Fibroblast of skin of right quadriceps (primary cell): ENCODE results near the gene BRD9.
"Not testable (repeated sequence)": the region's sequence is repeated elsewhere in the genome, so short reads cannot be mapped to it uniquely, and the experiment has no call there.

Experiments
- DNase-seq: peaks from one replicate; pipeline ENCODE4 v3.0.0-alpha.2; 2013

Gene BRD9

GRCh38 chr5:843926-844325 is 48.7 kb downstream of the BRD9 start:
- DNase-seq = not testable (repeated sequence)

- DNase-seq = not testable (repeated sequence)
Measured at GRCh38 chr5:843371-843770, 49.2 kb downstream of the BRD9 start.

GRCh38 chr5:842402-843221 is 50.0 kb downstream of the BRD9 start:
- DNase-seq = not testable (repeated sequence)

- not testable (repeated sequence) for DNase-seq
Measured at GRCh38 chr5:841531-842401, 50.8 kb downstream of the BRD9 start.

GRCh38 chr5:840974-841435 is 51.6 kb downstream of the BRD9 start:
- not testable (repeated sequence) for DNase-seq

GRCh38 chr5:840118-840973 is 52.3 kb downstream of the BRD9 start:
- not testable (repeated sequence) for DNase-seq

- not testable (repeated sequence) for DNase-seq
Measured at GRCh38 chr5:838431-838851, 54.2 kb downstream of the BRD9 start.

GRCh38 chr5:837621-838121 is 54.9 kb downstream of the BRD9 start:
- DNase-seq = not testable (repeated sequence)

GRCh38 chr5:835933-836612 is 56.5 kb downstream of the BRD9 start:
- DNase-seq = not testable (repeated sequence)

- not testable (repeated sequence) for DNase-seq
Measured at GRCh38 chr5:834013-834412, 58.6 kb downstream of the BRD9 start.

GRCh38 chr5:828194-828593 is 64.4 kb downstream of the BRD9 start:
- DNase-seq = not testable (repeated sequence)

GRCh38 chr5:825544-825943 is 67.1 kb downstream of the BRD9 start:
- DNase-seq = not testable (repeated sequence)

GRCh38 chr5:821504-821903 is 71.1 kb downstream of the BRD9 start:
- DNase-seq = no peak

GRCh38 chr5:820245-820644 is 72.4 kb downstream of the BRD9 start:
- no peak for DNase-seq

- no peak for DNase-seq
Measured at GRCh38 chr5:819078-819477, 73.5 kb downstream of the BRD9 start.

GRCh38 chr5:816176-816575 is 76.4 kb downstream of the BRD9 start:
- no peak for DNase-seq

- no peak for DNase-seq
Measured at GRCh38 chr5:815449-815848, 77.2 kb downstream of the BRD9 start.
